Tibial nerve (tissue), 4 donors: Measurements from ENCODE around the gene AP2B1. TPM values are rescaled to one million over a fixed set of nuclear protein-coding genes. Genes with fewer than 3 reads are reported as not detected.

ENCODE experiments used
- DNase-seq, 2 donors: peaks; one replicate each; pipeline ENCODE4 v3.0.0-alpha.2; 2019; ENCODE audit warnings: low spot score in 2 of 2
- H3K27ac ChIP-seq, 4 donors: fragments of 200-600 bp; sonication (generic) in 3 of 4; one replicate each; pipeline ENCODE4 v1.5.1; 2017 to 2019; ENCODE audit warnings: mild to moderate bottlenecking in 1 of 4
- H3K27me3 ChIP-seq, 2 donors: fragments of 200-600 bp; sonication (generic) in 1 of 2; one replicate each; pipeline versions ENCODE4 v1.5.1 to v1.6.0; 2017 to 2019
- H3K36me3 ChIP-seq, 3 donors: fragments of 200-600 bp; sonication (generic); one replicate each; pipeline ENCODE4 v1.5.1; 2018 to 2019
- H3K4me1 ChIP-seq, 4 donors: fragments of 200-600 bp; sonication (generic) in 3 of 4; one replicate each; pipeline ENCODE4 v1.5.1; 2017 to 2019
- H3K4me3 ChIP-seq, 4 donors: fragments of 200-600 bp; sonication (generic) in 3 of 4; one replicate each; pipeline ENCODE4 v1.5.1; 2017 to 2019; ENCODE audit warnings: mild to moderate bottlenecking in 1 of 4, moderate library complexity in 1 of 4
- H3K9me3 ChIP-seq, 4 donors: fragments of 200-600 bp; sonication (generic) in 3 of 4; one replicate each; pipeline ENCODE4 v1.5.1; 2017 to 2019
- EP300 ChIP-seq, 2 donors: sonication (generic); formaldehyde crosslinking; IDR thresholded peaks; one replicate each; pipeline ENCODE4 v1.6.1; 2017; ENCODE audit warnings: antibody characterized with exemption in 2 of 2, mild to moderate bottlenecking in 1 of 2
- POLR2A ChIP-seq, 2 donors: fragments of 450-650 bp; IDR thresholded peaks; one replicate each; pipeline ENCODE4 v1.6.1; 2017; ENCODE audit warnings: antibody characterized with exemption in 2 of 2, mild to moderate bottlenecking in 2 of 2, moderate library complexity in 2 of 2
- WGBS, 2 donors: methylation state at CpG; one replicate each; pipeline ENCODE4 v1.1.5; 2018; 5-methylcytosine and 5-hydroxymethylcytosine counted together
- total RNA-seq, 4 donors: library from RNA; depleted of rRNA; stranded (reverse); fragments of >200 nt; gene quantifications; one replicate each; pipeline ENCODE4 v1.1.0, GENCODE V29; 2016
- TF ChIP-seq, protein P1 (sequence below), 5 experiments: fragments of 200-600 bp in 3 of 5; fragments of 450-650 bp in 2 of 5; sonication (generic) in 3 of 5; IDR thresholded peaks; one replicate each; pipeline ENCODE4 v1.5.1; 2016 to 2019; ENCODE audit warnings: antibody characterized with exemption in 5 of 5, mild to moderate bottlenecking in 3 of 5, moderate library complexity in 2 of 5

The AP2B1 gene
- total RNA-seq, 4 donors from 2014 or later: 59.9 to 77.7 (median 62.0) TPM

DNA sequence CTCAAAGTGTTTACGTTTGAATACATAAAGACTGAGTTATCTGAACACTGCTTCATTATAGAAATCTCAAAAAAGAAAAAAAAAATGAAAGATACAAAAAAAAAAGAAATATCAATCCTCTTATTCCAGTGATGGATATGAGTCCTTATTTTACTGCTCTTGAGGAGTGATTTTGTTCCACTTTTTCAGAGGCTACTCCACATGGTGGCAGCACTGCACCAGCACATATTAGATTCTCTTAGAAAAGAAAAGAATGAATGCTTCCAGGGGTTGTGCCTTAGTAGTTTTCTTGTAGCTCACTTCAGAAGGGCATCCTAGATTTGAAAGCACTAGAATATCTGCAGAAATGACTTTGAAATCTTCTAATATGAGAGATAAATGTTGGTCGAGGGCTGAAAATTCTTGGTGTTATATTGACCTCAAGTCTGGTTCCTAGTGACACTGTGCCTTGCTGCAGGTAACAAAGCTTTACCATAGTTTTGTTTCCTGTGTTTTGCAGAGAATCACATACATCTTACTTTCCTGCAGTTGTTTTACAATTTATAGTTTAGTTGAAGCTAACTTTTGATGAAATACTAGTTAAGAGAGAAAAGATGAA is 25.9 kb downstream of the AP2B1 start:
- H3K4me3 ChIP-seq: no peak overlapping the region
- H3K9me3 ChIP-seq: no peaks in the 10 kb centered on the region
- peak in 1 of 2 donors; percentile 70 for DNase-seq
- no peaks in the 10 kb centered on the region for H3K27me3 ChIP-seq
- TF ChIP-seq, protein P1, sequence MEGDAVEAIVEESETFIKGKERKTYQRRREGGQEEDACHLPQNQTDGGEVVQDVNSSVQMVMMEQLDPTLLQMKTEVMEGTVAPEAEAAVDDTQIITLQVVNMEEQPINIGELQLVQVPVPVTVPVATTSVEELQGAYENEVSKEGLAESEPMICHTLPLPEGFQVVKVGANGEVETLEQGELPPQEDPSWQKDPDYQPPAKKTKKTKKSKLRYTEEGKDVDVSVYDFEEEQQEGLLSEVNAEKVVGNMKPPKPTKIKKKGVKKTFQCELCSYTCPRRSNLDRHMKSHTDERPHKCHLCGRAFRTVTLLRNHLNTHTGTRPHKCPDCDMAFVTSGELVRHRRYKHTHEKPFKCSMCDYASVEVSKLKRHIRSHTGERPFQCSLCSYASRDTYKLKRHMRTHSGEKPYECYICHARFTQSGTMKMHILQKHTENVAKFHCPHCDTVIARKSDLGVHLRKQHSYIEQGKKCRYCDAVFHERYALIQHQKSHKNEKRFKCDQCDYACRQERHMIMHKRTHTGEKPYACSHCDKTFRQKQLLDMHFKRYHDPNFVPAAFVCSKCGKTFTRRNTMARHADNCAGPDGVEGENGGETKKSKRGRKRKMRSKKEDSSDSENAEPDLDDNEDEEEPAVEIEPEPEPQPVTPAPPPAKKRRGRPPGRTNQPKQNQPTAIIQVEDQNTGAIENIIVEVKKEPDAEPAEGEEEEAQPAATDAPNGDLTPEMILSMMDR (IDR thresholded peaks at IDR 0.05): peak; percentile 33 to 49 (median 42)
- no peak for TF ChIP-seq POLR2A (IDR thresholded peaks at IDR 0.05)
- no peak for TF ChIP-seq EP300 (IDR thresholded peaks at IDR 0.05)
- peaks cover 0 to 6% (median 0%) of the 10 kb centered on the region in 4 donors for H3K4me1 ChIP-seq
- H3K27ac ChIP-seq: no peak overlapping the region
- 70 to 80% methylated on average over 2 of the region's 2 CpGs for WGBS, 2 donors
- peaks cover 0 to 51% (median 0%) of the 10 kb centered on the region in 3 donors for H3K36me3 ChIP-seq

DNA sequence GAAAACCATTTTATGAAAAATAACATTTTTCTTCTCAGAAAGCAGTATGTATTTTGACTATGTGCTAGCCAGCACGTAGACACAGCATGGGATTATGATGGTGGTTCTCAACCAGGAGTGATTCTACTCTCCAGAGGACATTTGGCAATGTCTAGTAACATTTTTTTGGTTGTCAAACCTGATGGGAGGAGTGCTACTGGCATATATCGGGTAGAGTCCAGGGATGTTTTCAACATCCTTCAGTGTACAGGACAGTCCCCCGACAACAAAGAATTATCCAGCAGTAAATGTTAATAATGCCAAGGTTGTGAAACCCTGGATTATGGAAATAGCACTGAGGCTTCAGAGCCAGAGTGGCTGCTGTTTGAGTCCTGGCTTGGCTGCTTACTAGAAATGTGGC is 27.7 kb downstream of the AP2B1 start:
- no peak for TF ChIP-seq EP300 (IDR thresholded peaks at IDR 0.05)
- TF ChIP-seq, protein P1 (IDR thresholded peaks at IDR 0.05): no peak
- no peak for TF ChIP-seq POLR2A (IDR thresholded peaks at IDR 0.05)
- Histone ChIP-seq H3K4me3 (no peak overlapping the region), H3K4me1 (peaks cover 0 to 6% (median 0%) of the 10 kb centered on the region in 4 donors), H3K9me3 (no peaks in the 10 kb centered on the region), H3K27ac (no peak overlapping the region), H3K27me3 (no peaks in the 10 kb centered on the region), H3K36me3 (peaks cover 0 to 44% (median 3%) of the 10 kb centered on the region in 3 donors)
- 80 to 87% methylated on average over 3 of the region's 3 CpGs for WGBS, 2 donors
- DNase-seq: no peak

DNA sequence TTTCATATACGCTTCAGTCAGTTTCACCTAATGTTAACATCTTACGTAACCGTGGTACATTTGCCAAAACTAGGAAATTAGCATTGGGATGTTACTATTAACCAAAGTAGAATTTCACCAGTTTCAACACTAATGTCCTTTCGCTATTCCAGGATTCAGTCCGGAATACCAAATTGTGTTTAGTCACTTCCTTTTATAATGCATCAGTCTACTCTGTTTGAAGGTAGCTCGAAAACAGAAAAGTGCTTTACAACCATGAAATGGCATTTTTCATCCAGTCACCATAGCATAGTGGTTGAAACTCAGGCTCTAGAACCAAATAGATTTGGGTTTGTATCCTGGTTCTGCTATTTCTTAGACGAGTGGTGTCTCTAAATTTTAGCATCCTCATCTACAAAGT is 29.4 kb downstream of the AP2B1 start:
- no peaks in the 10 kb centered on the region for H3K9me3 ChIP-seq
- no peak overlapping the region for H3K27ac ChIP-seq
- 89 to 91% methylated on average over 7 of the region's 7 CpGs for WGBS, 2 donors
- TF ChIP-seq EP300 (IDR thresholded peaks at IDR 0.05) (no peak), POLR2A (IDR thresholded peaks at IDR 0.05) (no peak)
- TF ChIP-seq, protein P1 (IDR thresholded peaks at IDR 0.05): no peak
- H3K4me1 ChIP-seq: peaks cover 0 to 6% (median 0%) of the 10 kb centered on the region in 4 donors
- DNase-seq: no peak
- peaks cover 0 to 34% (median 3%) of the 10 kb centered on the region in 3 donors for H3K36me3 ChIP-seq
- H3K4me3 ChIP-seq: no peak overlapping the region
- H3K27me3 ChIP-seq: no peaks in the 10 kb centered on the region

DNA sequence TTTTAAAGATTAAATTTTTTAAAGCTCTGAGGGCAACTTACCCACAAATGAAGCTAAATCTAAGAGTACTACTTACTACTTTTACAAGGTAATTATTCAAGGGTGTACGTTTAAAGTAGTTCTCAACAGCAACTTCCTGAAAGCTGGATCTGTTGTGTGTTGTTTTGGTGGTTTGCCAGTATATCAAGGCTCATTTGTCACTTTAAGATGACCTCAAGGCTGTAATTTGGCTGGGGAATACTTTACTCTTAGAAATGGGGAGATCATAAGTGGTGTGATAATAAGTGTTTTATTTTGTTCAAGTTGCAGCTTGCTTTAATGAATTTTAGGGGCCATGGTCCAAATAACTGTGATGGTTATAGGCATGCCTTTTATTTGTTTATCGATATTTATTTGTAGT is 30.4 kb downstream of the AP2B1 start:
- peaks cover 0 to 25% (median 3%) of the 10 kb centered on the region in 3 donors for H3K36me3 ChIP-seq
- WGBS, 2 donors: 60 to 68% methylated on average over 2 of the region's 2 CpGs
- no peaks in the 10 kb centered on the region for H3K9me3 ChIP-seq
- H3K4me1 ChIP-seq: peaks cover 0 to 6% (median 0%) of the 10 kb centered on the region in 4 donors
- H3K27ac ChIP-seq: no peak overlapping the region
- H3K4me3 ChIP-seq: no peak overlapping the region
- no peaks in the 10 kb centered on the region for H3K27me3 ChIP-seq
- TF ChIP-seq, protein P1 (IDR thresholded peaks at IDR 0.05): no peak
- TF ChIP-seq POLR2A (IDR thresholded peaks at IDR 0.05): no peak
- TF ChIP-seq EP300 (IDR thresholded peaks at IDR 0.05): no peak
- no peak for DNase-seq

DNA sequence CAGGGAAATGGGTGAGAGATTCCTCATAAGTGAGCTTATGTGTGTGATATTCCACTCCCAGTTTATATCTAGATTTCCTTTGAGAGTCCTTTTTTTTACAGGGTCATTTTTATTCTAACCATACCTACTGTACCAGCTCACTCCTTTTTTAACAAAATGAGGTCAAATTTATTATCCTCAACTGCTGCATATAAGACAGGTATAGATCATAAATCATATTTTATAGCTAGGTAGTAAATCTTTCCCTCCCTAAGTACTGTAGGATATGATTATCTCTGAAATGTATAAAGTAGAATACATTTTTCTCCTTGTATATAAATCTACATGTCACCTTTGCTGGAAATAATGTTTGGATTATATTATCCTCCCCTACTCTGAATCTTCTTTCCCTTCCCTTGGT is 31.5 kb downstream of the AP2B1 start:
- Histone ChIP-seq H3K9me3 (no peaks in the 10 kb centered on the region), H3K4me3 (no peak overlapping the region), H3K27ac (no peak overlapping the region), H3K4me1 (peaks cover 0 to 6% (median 0%) of the 10 kb centered on the region in 4 donors), H3K36me3 (peaks cover 0 to 28% (median 3%) of the 10 kb centered on the region in 3 donors), H3K27me3 (no peaks in the 10 kb centered on the region)
- DNase-seq: no peak
- TF ChIP-seq POLR2A (IDR thresholded peaks at IDR 0.05): no peak
- TF ChIP-seq, protein P1 (IDR thresholded peaks at IDR 0.05): no peak
- TF ChIP-seq EP300 (IDR thresholded peaks at IDR 0.05): no peak
